ENCODE data around the gene LRRK1.

GRCh38 chr15:101083336-101084045 is 164.3 kb downstream of the LRRK1 start:
- TF ChIP-seq CTCF (IDR thresholded peaks at IDR 0.05; ENCODE audit: borderline replicate concordance, extremely low read depth, low read length, poor library complexity, severe bottlenecking) (no peak), EZH2 (IDR thresholded peaks at IDR 0.05; ENCODE audit: borderline replicate concordance, low read depth, low read length, severe bottlenecking) (no peak)
